Activated B cell treated with CpG ODN at 0.5 μM for 24 hours (primary cell): ENCODE data around the gene FAM131B. TPM values are rescaled to one million over a fixed set of nuclear protein-coding genes. Genes with fewer than 3 reads are reported as not detected.

ENCODE experiments used
- ATAC-seq: fragments of 200-7000 bp; cut with Tn5 transposase; one replicate; pipeline ENCODE4 v1.10.0; 2021; ENCODE audit warnings: low read depth, mild to moderate bottlenecking, moderate library complexity
- CTCF ChIA-PET: fragments of 350-600 bp; sonication (Branson Sonifier 250); formaldehyde crosslinking; loops from one replicate; lab custom pipeline; 2021; ENCODE audit warnings: antibody characterized with exemption; lab: Charles Lee
- POLR2A ChIA-PET: fragments of 350-600 bp; sonication (Branson Sonifier 250); formaldehyde crosslinking; loops from one replicate; lab custom pipeline; 2021; ENCODE audit warnings: antibody characterized with exemption; lab: Charles Lee
- DNase-seq: peaks from one replicate; pipeline ENCODE4 v3.0.0; 2022
- H3K27ac Mint-ChIP-seq: one replicate; pipeline ENCODE4 v1.8.0; 2020; ENCODE audit warnings: mixed read lengths
- H3K27me3 Mint-ChIP-seq: one replicate; pipeline ENCODE4 v1.8.0; 2021; ENCODE audit warnings: mixed read lengths
- H3K36me3 Mint-ChIP-seq: one replicate; pipeline ENCODE4 v1.8.0; 2021; ENCODE audit warnings: low read depth, mixed read lengths
- H3K4me1 Mint-ChIP-seq: one replicate; pipeline ENCODE4 v1.8.0; 2021; ENCODE audit warnings: mixed read lengths
- H3K4me3 Mint-ChIP-seq: one replicate; pipeline ENCODE4 v1.8.0; 2020; ENCODE audit warnings: mild to moderate bottlenecking, mixed read lengths
- H3K9me3 Mint-ChIP-seq: one replicate; pipeline ENCODE4 v1.8.0; 2020; ENCODE audit warnings: mixed read lengths
- intact Hi-C: fragments of 100-400 bp; cut with micrococcal nuclease; formaldehyde crosslinking; loops from one replicate; pipeline ENCODE4 v1.15.1; 2024
- total RNA-seq: library from RNA; stranded (reverse); gene quantifications from 2 replicates; pipeline ENCODE4 v1.2.3, GENCODE V29; 2022
- TF ChIP-seq, protein P1 (sequence below): fragments of 200-600 bp; IDR thresholded peaks from one replicate; pipeline ENCODE4 v1.8.0; 2022; ENCODE audit warnings: antibody characterized with exemption, mild to moderate bottlenecking

The FAM131B gene
- total RNA-seq, 1 donor from 2014 or later = not detected

DNA sequence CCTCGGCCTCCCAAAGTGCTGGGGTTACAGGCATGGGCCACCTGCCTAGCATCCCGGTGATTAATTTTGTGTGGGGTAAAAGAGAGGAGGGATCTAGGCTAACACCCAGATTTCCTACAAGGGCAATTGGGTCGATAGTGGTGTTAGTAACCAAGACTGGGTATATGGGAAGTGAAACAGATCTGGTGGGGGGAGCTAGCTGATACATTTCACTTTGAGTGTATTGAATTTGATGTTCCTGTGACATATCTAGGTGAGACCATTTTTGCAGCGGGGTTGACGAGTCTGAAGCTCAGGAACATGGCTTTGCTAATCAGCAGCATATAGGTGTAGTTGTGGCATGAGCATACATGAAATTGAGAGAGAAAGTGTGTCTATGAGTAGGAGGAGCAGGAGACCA is 34.6 kb downstream of the FAM131B start:
- CTCF ChIA-PET = interaction anchor here (0.9 kb wide), 1 partner anchor 53 kb away, joined by 3 read pairs; no protein-coding TSS in a partner anchor
- intact Hi-C loops = loop anchor here (5.0 kb wide), 2 partner anchors 54 to 79 kb away; partner anchors contain the start of genes EPHA1 and ZYX
- peak overlapping the region; percentile 43 for H3K27ac Mint-ChIP-seq

DNA sequence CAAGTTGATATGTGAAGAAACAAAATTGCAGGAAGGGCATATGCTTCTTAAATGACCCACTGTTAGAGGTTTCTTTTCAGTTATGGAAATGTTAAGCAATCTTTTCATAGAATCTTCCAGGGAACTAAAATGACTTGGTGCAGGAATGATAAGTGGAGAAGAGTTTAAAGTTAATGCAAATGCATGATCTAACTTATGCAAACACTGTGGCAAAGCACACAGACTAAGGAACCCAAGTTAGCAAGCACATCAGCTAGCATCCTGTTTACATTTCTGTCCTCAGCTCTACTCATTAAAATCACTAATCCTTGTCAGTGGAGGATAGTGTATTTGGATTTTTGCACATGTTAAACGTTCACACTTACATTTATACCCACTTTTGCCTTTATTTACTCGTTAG is 37.3 kb downstream of the FAM131B start:
- no peaks in the 10 kb centered on the region for H3K36me3 Mint-ChIP-seq
- TF ChIP-seq, protein P1, sequence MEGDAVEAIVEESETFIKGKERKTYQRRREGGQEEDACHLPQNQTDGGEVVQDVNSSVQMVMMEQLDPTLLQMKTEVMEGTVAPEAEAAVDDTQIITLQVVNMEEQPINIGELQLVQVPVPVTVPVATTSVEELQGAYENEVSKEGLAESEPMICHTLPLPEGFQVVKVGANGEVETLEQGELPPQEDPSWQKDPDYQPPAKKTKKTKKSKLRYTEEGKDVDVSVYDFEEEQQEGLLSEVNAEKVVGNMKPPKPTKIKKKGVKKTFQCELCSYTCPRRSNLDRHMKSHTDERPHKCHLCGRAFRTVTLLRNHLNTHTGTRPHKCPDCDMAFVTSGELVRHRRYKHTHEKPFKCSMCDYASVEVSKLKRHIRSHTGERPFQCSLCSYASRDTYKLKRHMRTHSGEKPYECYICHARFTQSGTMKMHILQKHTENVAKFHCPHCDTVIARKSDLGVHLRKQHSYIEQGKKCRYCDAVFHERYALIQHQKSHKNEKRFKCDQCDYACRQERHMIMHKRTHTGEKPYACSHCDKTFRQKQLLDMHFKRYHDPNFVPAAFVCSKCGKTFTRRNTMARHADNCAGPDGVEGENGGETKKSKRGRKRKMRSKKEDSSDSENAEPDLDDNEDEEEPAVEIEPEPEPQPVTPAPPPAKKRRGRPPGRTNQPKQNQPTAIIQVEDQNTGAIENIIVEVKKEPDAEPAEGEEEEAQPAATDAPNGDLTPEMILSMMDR = no peak
- no peaks in the 10 kb centered on the region for H3K9me3 Mint-ChIP-seq
- H3K4me3 Mint-ChIP-seq = peak overlapping the region; percentile 46
- peak overlapping the region; percentile 78 for H3K27ac Mint-ChIP-seq
- ChIA-PET POLR2A (interaction anchor here (1.0 kb wide), 2 partner anchors 54 to 59 kb away, joined by 3 to 6 read pairs; no protein-coding TSS in a partner anchor), CTCF (no interaction called here)
- peak; percentile 62 for ATAC-seq
- intact Hi-C loops = loop anchor here (5.0 kb wide), 2 partner anchors 57 to 82 kb away; partner anchors contain the start of genes EPHA1 and ZYX
- no peaks in the 10 kb centered on the region for H3K27me3 Mint-ChIP-seq
- peaks cover 43% of the 10 kb centered on the region for H3K4me1 Mint-ChIP-seq
- no peak for DNase-seq

More for the DNA sequence above, 34.6 kb downstream of the FAM131B start:
- DNase-seq = no peak
- TF ChIP-seq, protein P1 = no peak
- peak; percentile 84 for ATAC-seq
- Mint-ChIP-seq H3K9me3 (no peaks in the 10 kb centered on the region), H3K4me3 (peak overlapping the region; percentile 13), H3K27me3 (no peaks in the 10 kb centered on the region), H3K4me1 (peaks cover 43% of the 10 kb centered on the region), H3K36me3 (no peaks in the 10 kb centered on the region)
- POLR2A ChIA-PET = interaction anchor here (0.7 kb wide), 1 partner anchor 69 kb away, joined by 5 read pairs; no protein-coding TSS in a partner anchor

DNA sequence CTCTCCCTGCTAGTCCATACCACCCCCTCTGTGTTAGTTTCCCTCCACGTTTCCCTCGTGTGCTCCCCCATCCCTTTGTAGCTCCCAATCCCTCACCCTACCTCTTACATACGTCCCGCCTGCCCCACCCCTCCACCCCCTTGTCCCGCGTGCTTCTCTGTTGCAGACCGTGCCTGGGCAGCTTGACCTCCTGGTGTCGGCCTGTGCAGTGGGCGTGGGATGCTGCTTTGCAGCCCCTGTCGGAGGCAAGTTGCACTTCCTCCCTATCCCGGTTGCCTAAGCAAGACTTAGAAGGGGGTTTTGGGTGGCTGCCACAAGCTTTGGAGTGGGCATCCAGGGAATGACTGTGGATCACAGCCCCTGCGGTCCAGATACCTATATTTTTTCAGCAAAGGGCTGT is 38.9 kb downstream of the FAM131B start:
- ATAC-seq = no peak
- intact Hi-C loops = no loop called here
- Mint-ChIP-seq H3K4me3 (no peak overlapping the region), H3K27ac (no peak overlapping the region), H3K9me3 (no peaks in the 10 kb centered on the region), H3K36me3 (no peaks in the 10 kb centered on the region), H3K4me1 (peaks cover 42% of the 10 kb centered on the region), H3K27me3 (no peaks in the 10 kb centered on the region)
- no peak for DNase-seq
- POLR2A ChIA-PET = no interaction called here
- CTCF ChIA-PET = no interaction called here
- TF ChIP-seq, protein P1 = no peak

DNA sequence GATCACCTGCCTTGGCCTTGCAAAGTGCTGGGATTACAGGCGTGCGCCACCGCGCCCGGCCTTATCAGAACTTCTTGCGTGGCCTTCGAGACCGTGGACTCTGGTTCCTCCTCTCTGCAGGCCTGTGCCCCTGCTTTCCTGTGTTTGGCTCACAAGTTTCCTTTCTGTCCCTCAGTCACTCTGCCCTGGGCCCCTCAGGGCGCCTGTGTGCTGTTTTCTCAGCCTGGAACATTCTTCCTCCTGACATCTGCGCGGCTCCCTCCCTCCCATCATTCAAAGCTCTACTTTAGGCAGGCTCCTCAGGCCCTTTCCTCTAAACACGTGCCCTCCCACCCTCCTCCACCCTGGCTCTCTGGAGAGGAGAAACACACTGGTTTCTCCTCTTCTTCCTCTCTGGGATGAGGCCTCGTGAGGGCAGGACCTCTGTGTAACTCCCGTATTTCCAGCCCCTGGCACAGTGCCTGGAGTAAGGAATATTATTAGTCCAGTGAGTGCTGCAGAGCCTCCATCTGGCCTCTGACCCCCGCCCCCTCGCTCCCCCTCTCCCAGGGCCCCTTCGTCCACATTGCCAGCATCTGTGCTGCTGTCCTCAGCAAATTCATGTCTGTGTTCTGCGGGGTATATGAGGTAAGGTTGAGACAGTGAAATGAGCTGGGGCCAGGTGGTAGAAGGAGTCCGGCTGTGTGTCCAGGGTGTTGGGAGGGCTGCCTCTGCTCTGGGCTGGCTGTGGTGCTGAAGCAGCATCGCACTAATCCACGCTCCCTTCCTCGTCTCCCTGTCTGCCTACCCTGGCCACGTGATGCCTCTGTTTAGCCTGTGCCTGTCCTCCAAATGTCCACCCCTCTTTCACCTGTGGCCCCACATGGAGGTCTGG is 39.5 kb downstream of the FAM131B start:
- DNase-seq (no peak), ATAC-seq (no peak)
- Mint-ChIP-seq H3K9me3 (no peaks in the 10 kb centered on the region), H3K4me3 (no peak overlapping the region), H3K27ac (no peak overlapping the region), H3K27me3 (no peaks in the 10 kb centered on the region), H3K36me3 (no peaks in the 10 kb centered on the region), H3K4me1 (peaks cover 36% of the 10 kb centered on the region)
- CTCF ChIA-PET = no interaction called here
- TF ChIP-seq, protein P1 = no peak
- POLR2A ChIA-PET = no interaction called here
- intact Hi-C loops = no loop called here

DNA sequence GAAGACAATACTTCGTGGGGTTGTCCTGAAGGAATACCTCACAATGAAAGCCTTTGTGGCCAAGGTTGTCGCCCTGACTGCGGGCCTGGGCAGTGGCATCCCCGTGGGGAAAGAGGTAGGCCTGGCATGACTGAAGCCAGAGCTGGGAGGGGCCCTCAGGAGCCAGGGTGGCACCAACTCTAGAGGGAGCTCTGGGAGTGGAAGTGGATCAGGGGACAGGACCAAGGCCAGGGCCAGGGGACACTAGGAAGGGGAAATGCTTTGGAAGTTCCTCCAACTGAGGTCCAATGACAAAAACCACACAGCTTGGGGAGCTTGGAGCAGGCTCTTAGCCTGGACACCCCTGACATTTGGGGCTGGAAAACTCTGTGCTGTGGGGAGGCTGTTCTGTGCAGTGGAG is 40.8 kb downstream of the FAM131B start:
- no peak overlapping the region for H3K4me3 Mint-ChIP-seq
- no peaks in the 10 kb centered on the region for H3K9me3 Mint-ChIP-seq
- no peaks in the 10 kb centered on the region for H3K27me3 Mint-ChIP-seq
- no peak for ATAC-seq
- ChIA-PET POLR2A (no interaction called here), CTCF (no interaction called here)
- intact Hi-C loops = no loop called here
- H3K36me3 Mint-ChIP-seq = no peaks in the 10 kb centered on the region
- H3K4me1 Mint-ChIP-seq = peaks cover 27% of the 10 kb centered on the region
- DNase-seq = no peak
- no peak overlapping the region for H3K27ac Mint-ChIP-seq
- TF ChIP-seq, protein P1 = no peak
